H1 (cell line): ENCODE results near the gene SH3RF3. TPM values are rescaled to one million over a fixed set of nuclear protein-coding genes. Genes with fewer than 3 reads are reported as not detected.

Experiments
- CTCF ChIA-PET: fragments of 300-600 bp; sonication (Branson Sonifier 250); formaldehyde crosslinking; loops from one replicate; lab custom pipeline; 2021; ENCODE audit not compliant: partially characterized antibody; lab: Charles Lee
- POLR2A ChIA-PET: fragments of 300-600 bp; sonication (Branson Sonifier 250); formaldehyde crosslinking; loops from one replicate; lab custom pipeline; 2021; ENCODE audit warnings: inconsistent platforms; ENCODE audit not compliant: partially characterized antibody; lab: Charles Lee
- DNase-seq, 2 experiments: peaks; one replicate each; pipeline versions ENCODE4 v3.0.0 to v3.0.0-alpha.2; 2010 to 2022; ENCODE audit warnings: low spot score in 2 of 2, low read depth in 1 of 2, mixed read lengths in 1 of 2
- FAIRE-seq: peaks from 2 replicates; lab custom pipeline; 2011; peaks lifted over from hg19 to GRCh38; lab: Jason Lieb, UNC
- H2AFZ ChIP-seq: 2 replicates; pipeline ENCODE4 v1.8.1; 2012; ENCODE audit warnings: low read length, inconsistent platforms
- H2AK5ac ChIP-seq: 2 replicates; pipeline ENCODE4 v1.6.1; 2013; ENCODE audit warnings: low read depth, low read length
- H2BK120ac ChIP-seq: replicated peaks from 2 replicates; pipeline ENCODE3; 2013; ENCODE audit warnings: low read depth, low read length, inconsistent platforms
- H2BK12ac ChIP-seq: 2 replicates; pipeline ENCODE4 v1.6.1; 2013; ENCODE audit warnings: low read depth, low read length
- H2BK15ac ChIP-seq: 2 replicates; pipeline ENCODE4 v1.6.1; 2013; ENCODE audit warnings: low read length
- H2BK20ac ChIP-seq: 2 replicates; pipeline ENCODE4 v1.6.1; 2013; ENCODE audit warnings: low read length
- H2BK5ac ChIP-seq: 2 replicates; pipeline ENCODE4 v1.6.1; 2013; ENCODE audit warnings: low read depth, low read length
- H3K14ac ChIP-seq: 2 replicates; pipeline ENCODE4 v1.6.1; 2013; ENCODE audit warnings: inconsistent platforms; ENCODE audit not compliant: insufficient read length
- H3K18ac ChIP-seq: 2 replicates; pipeline ENCODE4 v1.6.1; 2013; ENCODE audit warnings: low read length; ENCODE audit errors: extremely low read depth
- H3K23ac ChIP-seq: 2 replicates; pipeline ENCODE4 v1.6.1; 2013; ENCODE audit warnings: inconsistent platforms; ENCODE audit not compliant: insufficient read length
- H3K23me2 ChIP-seq: 2 replicates; pipeline ENCODE4 v1.6.1; 2013; ENCODE audit warnings: low read depth, low read length
- H3K27ac ChIP-seq: 2 replicates; pipeline ENCODE4 v1.6.1; 2011; ENCODE audit warnings: low read depth, low read length, inconsistent platforms
- H3K27me3 ChIP-seq, 4 experiments: replicated peaks in 1 of 4; 1 replicate in 1 of 4; 2 replicates in 3 of 4; pipeline versions ENCODE4 v1.6.1 to v1.8.1; 2011 to 2013; ENCODE audit warnings: low read length in 3 of 4, mild to moderate bottlenecking in 3 of 4, inconsistent platforms in 2 of 4, mixed read lengths in 2 of 4, moderate library complexity in 1 of 4; ENCODE audit not compliant: control insufficient read depth in 3 of 4, insufficient read depth in 3 of 4; ENCODE audit errors: extremely low read depth in 1 of 4
- H3K36me3 ChIP-seq, 4 experiments: 2 replicates each; pipeline versions ENCODE4 v1.6.1 to v1.8.1; 2011 to 2013; ENCODE audit warnings: mild to moderate bottlenecking in 4 of 4, low read length in 3 of 4, moderate library complexity in 2 of 4, control low read depth in 1 of 4, inconsistent platforms in 1 of 4; ENCODE audit not compliant: insufficient read depth in 4 of 4, control insufficient read depth in 2 of 4
- H3K4ac ChIP-seq: replicated peaks from 2 replicates; pipeline ENCODE3; 2013; ENCODE audit warnings: low read length, low read depth, mixed read lengths, inconsistent platforms; ENCODE audit not compliant: insufficient read length
- H3K4me1 ChIP-seq, 4 experiments: replicated peaks in 1 of 4; 1 replicate in 1 of 4; 2 replicates in 3 of 4; pipeline versions ENCODE4 v1.6.1 to v1.8.1; 2011 to 2013; ENCODE audit warnings: low read length in 3 of 4, inconsistent platforms in 2 of 4, mixed read lengths in 1 of 4; ENCODE audit not compliant: insufficient read depth in 4 of 4, control insufficient read depth in 3 of 4
- H3K4me2 ChIP-seq, 2 experiments: 2 replicates each; pipeline versions ENCODE4 v1.6.1 to v1.8.1; 2011 to 2013; ENCODE audit warnings: low read depth in 2 of 2, low read length in 2 of 2, control low read depth in 1 of 2, inconsistent platforms in 1 of 2, mild to moderate bottlenecking in 1 of 2; ENCODE audit not compliant: insufficient read depth in 1 of 2
- H3K4me3 ChIP-seq, 4 experiments: fragments of 200-600, 300-600 bp in 1 of 4; sonication (generic), shearing (Covaris generic), sonication (Bioruptor Twin) in 1 of 4; 2 replicates each; pipeline versions ENCODE4 v1.5.1 to v1.8.1; 2011 to 2016; ENCODE audit warnings: low read length in 4 of 4, low read depth in 3 of 4, control low read depth in 2 of 4, inconsistent platforms in 2 of 4, mild to moderate bottlenecking in 2 of 4, mixed read lengths in 1 of 4, moderate library complexity in 1 of 4; ENCODE audit not compliant: insufficient read depth in 2 of 4; ENCODE audit errors: extremely low read depth in 1 of 4
- H3K56ac ChIP-seq: replicated peaks from 2 replicates; pipeline ENCODE3; 2013; ENCODE audit warnings: low read depth, mild to moderate bottlenecking, mixed read lengths, low read length, inconsistent platforms; ENCODE audit not compliant: insufficient read length
- H3K79me1 ChIP-seq: 2 replicates; pipeline ENCODE4 v1.6.1; 2013; ENCODE audit warnings: low read depth, low read length, control low read depth
- H3K79me2 ChIP-seq, 2 experiments: 2 replicates each; pipeline versions ENCODE4 v1.6.1 to v1.8.1; 2012 to 2013; ENCODE audit warnings: low read length in 2 of 2, mild to moderate bottlenecking in 2 of 2, inconsistent platforms in 1 of 2; ENCODE audit not compliant: insufficient read depth in 2 of 2, control insufficient read depth in 1 of 2
- H3K9ac ChIP-seq, 4 experiments: replicated peaks in 1 of 4; 1 replicate in 1 of 4; 2 replicates in 3 of 4; pipeline versions ENCODE4 v1.6.1 to v1.8.1; 2011 to 2013; ENCODE audit warnings: low read depth in 3 of 4, low read length in 3 of 4, control low read depth in 2 of 4, mild to moderate bottlenecking in 2 of 4, moderate library complexity in 2 of 4, inconsistent platforms in 1 of 4; ENCODE audit errors: extremely low read depth in 1 of 4
- H3K9me3 ChIP-seq, 2 experiments: 2 replicates each; pipeline versions ENCODE4 v1.6.1 to v1.8.1; 2012 to 2013; ENCODE audit warnings: mild to moderate bottlenecking in 2 of 2, moderate library complexity in 2 of 2, control low read depth in 1 of 2, inconsistent platforms in 1 of 2, low read depth in 1 of 2, low read length in 1 of 2, mixed read lengths in 1 of 2; ENCODE audit not compliant: insufficient read depth in 2 of 2
- H4K20me1 ChIP-seq, 2 experiments: replicated peaks in 1 of 2; 2 replicates each; pipeline versions ENCODE3 to v1.8.1; 2011 to 2013; ENCODE audit warnings: inconsistent platforms in 2 of 2, low read length in 2 of 2, mild to moderate bottlenecking in 1 of 2; ENCODE audit not compliant: insufficient read depth in 2 of 2, control insufficient read depth in 1 of 2
- H4K5ac ChIP-seq: 2 replicates; pipeline ENCODE4 v1.6.1; 2013; ENCODE audit warnings: low read length, low read depth, mixed read lengths, inconsistent platforms; ENCODE audit not compliant: insufficient read length
- H4K8ac ChIP-seq: 2 replicates; pipeline ENCODE4 v1.8.0; 2013; ENCODE audit warnings: mild to moderate bottlenecking, moderate library complexity, low read length, inconsistent platforms; ENCODE audit not compliant: insufficient read depth; ENCODE audit errors: extremely low read depth
- H4K91ac ChIP-seq: replicated peaks from 2 replicates; pipeline ENCODE3; 2013; ENCODE audit warnings: low read length, mixed read lengths, inconsistent platforms; ENCODE audit not compliant: insufficient read length
- ASH2L ChIP-seq: fragments of 200-600, 300-600 bp; sonication (generic); IDR thresholded peaks from one replicate; pipeline ENCODE4 v1.7.1; 2017; ENCODE audit warnings: low read length
- JUND ChIP-seq: IDR thresholded peaks from 2 replicates; pipeline ENCODE4 v1.6.1; 2011; ENCODE audit warnings: mild to moderate bottlenecking, improper control_type of control experiment, low read length
- SP2 ChIP-seq: IDR thresholded peaks from 2 replicates; pipeline ENCODE4 v1.6.1; 2012; ENCODE audit warnings: mild to moderate bottlenecking, low read length, inconsistent platforms
- WGBS, 2 experiments: shearing (Covaris generic) in 1 of 2; methylation state at CpG; one replicate each; pipeline versions ENCODE4 v1.1.6 to v1.1.7; 2013 to 2015; ENCODE audit warnings: low lambda C conversion rate in 2 of 2, mixed read lengths in 2 of 2, inconsistent platforms in 1 of 2, low coverage in 1 of 2, missing lambda C conversion rate in 1 of 2; ENCODE audit not compliant: insufficient replicate concordance in 2 of 2, insufficient coverage in 1 of 2, insufficient read length in 1 of 2; ENCODE audit errors: extremely low coverage in 1 of 2, missing lambda C conversion rate in 1 of 2; 5-methylcytosine and 5-hydroxymethylcytosine counted together
- polyA plus RNA-seq, 7 experiments: library from polyadenylated mRNA; depleted of rRNA in 3 of 7; stranded (reverse) in 5 of 7; unstranded in 2 of 7; fragments of >200 nt in 5 of 7; fragments of 200-250 nt in 2 of 7; gene quantifications; 1 replicate in 5 of 7; 2 replicates in 1 of 7; 4 replicates in 1 of 7; pipeline versions ENCODE4 v1.2.1 to v1.2.3, GENCODE V29; 2011 to 2013; ENCODE audit warnings: missing spikeins in 2 of 7, mixed read lengths in 2 of 7
- total RNA-seq: library from RNA; stranded (reverse); fragmentation: NEBNext Ultra II Directional; extraction: Animal tissue kit (Norgen Biotek cat#: 25700); gene quantifications from 2 replicates; pipeline ENCODE4 v1.2.1, GENCODE V29; 2021

SH3RF3 gene
- total and polyA plus RNA-seq, 2 of the 8 experiments (the other 6 are each of a cell fraction or from before 2014, with no cell fraction given): 0.11 to 0.65 TPM

DNA sequence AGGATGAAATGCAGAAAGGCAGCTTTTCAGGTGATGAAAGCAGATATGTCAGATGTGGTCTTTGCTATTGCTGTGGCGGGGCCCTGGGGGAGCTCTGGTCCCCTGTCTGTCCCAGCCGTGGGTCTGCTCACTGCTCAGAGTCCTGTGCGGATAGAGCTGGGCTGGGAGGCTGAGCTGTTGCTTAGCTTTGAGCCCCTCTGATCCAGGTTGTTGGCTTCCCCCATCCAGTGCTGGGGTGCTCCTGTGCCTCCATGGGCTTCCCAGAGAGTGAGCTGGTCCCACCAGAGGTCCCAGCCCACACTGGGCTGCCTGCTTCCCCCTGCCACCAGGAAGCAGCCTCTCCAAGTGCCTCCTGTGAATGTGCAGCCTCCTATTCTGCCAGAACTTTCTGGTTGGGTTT, 55.4 kb downstream of the SH3RF3 start:
- Histone ChIP-seq H4K8ac (no peak overlapping the region), H3K18ac (no peak overlapping the region), H3K23ac (no peak overlapping the region), H3K4me1 (no peaks in the 10 kb centered on the region; a peak in 2 of 7 replicates), H3K23me2 (no peaks in the 10 kb centered on the region), H2BK15ac (no peak overlapping the region), H3K27ac (no peak overlapping the region), H3K36me3 (no peaks in the 10 kb centered on the region), H3K56ac (no peak overlapping the region), H3K4me3 (no peak overlapping the region), H4K20me1 (no peaks in the 10 kb centered on the region), H3K27me3 (no peaks in the 10 kb centered on the region; a peak in 1 of 7 replicates), H3K9ac (no peak overlapping the region), H4K91ac (no peak overlapping the region), H2AFZ (no peak overlapping the region), H2BK120ac (no peak overlapping the region), H3K14ac (no peak overlapping the region), H2BK12ac (no peak overlapping the region), H3K4me2 (no peak overlapping the region), H3K9me3 (peaks cover 0 to 5% of the 10 kb centered on the region in 2 experiments; a peak in 1 of 4 replicates), H2AK5ac (no peak overlapping the region), H4K5ac (no peak overlapping the region), H2BK20ac (no peak overlapping the region), H2BK5ac (no peak overlapping the region), H3K79me1 (no peaks in the 10 kb centered on the region), H3K79me2 (no peaks in the 10 kb centered on the region), H3K4ac (no peak overlapping the region)
- no peak for DNase-seq
- POLR2A ChIA-PET: no interaction called here
- 84% methylated on average over 3 of the region's 3 CpGs; no CpG with 5 or more reads in 1 of the 2 experiments for WGBS, 2 experiments
- CTCF ChIA-PET: interaction anchor here (0.6 to 1.3 kb wide), 3 partner anchors 10 to 54 kb away, joined by 3 to 4 read pairs (median 4); no protein-coding TSS in a partner anchor
- TF ChIP-seq SP2 (no peak), JUND (no peak), ASH2L (no peak)
- no peak for FAIRE-seq
